Heart right ventricle (tissue), 16 donors: ENCODE results near the gene ABHD10. TPM values are rescaled to one million over a fixed set of nuclear protein-coding genes. Genes with fewer than 3 reads are reported as not detected.

Experiments
- ATAC-seq, 8 donors: fragments of 200-7000 bp; cut with Tn5 transposase; one replicate each; pipeline ENCODE4 v1.9.1; 2020; ENCODE audit warnings: mild to moderate bottlenecking in 8 of 8, moderate library complexity in 8 of 8, moderate number of reproducible peaks in 1 of 8
- DNase-seq, 2 donors: peaks; one replicate each; pipeline ENCODE4 v3.0.0-alpha.2; 2020
- H3K27ac ChIP-seq, 10 donors: fragments of 200-600 bp; sonication (generic) in 2 of 10; one replicate each; pipeline versions ENCODE4 v1.5.0 to v1.8.0; 2020 to 2022; ENCODE audit warnings: mild to moderate bottlenecking in 3 of 10
- H3K27me3 ChIP-seq, 7 donors: fragments of 200-600 bp; one replicate each; pipeline ENCODE4 v1.8.0; 2021 to 2022; ENCODE audit warnings: mild to moderate bottlenecking in 2 of 7
- H3K36me3 ChIP-seq, 9 donors: fragments of 200-600 bp; sonication (generic) in 1 of 9; one replicate each; pipeline versions ENCODE4 v1.5.0 to v1.8.0; 2020 to 2022; ENCODE audit warnings: mild to moderate bottlenecking in 2 of 9
- H3K4me1 ChIP-seq, 9 donors: fragments of 200-600 bp; sonication (generic) in 1 of 9; one replicate each; pipeline versions ENCODE4 v1.5.0 to v1.8.0; 2020 to 2022; ENCODE audit warnings: mild to moderate bottlenecking in 4 of 9
- H3K4me3 ChIP-seq, 10 donors: fragments of 200-600 bp; sonication (generic) in 2 of 10; one replicate each; pipeline versions ENCODE4 v1.5.0 to v1.8.0; 2020 to 2022; ENCODE audit warnings: mild to moderate bottlenecking in 7 of 10, moderate library complexity in 2 of 10
- H3K9me3 ChIP-seq, 11 donors: fragments of 200-600 bp in 10 of 11; sonication (generic) in 2 of 11; one replicate each; pipeline versions ENCODE4 v1.5.0 to v1.8.0; 2013 to 2022; ENCODE audit warnings: mild to moderate bottlenecking in 2 of 11, control low read depth in 1 of 11, moderate library complexity in 1 of 11
- CTCF ChIP-seq, 9 donors: fragments of 200-600 bp; sonication (generic) in 2 of 9; IDR thresholded peaks; one replicate each; pipeline versions ENCODE4 v1.5.0 to v1.8.0; 2021 to 2022; ENCODE audit warnings: antibody characterized with exemption in 9 of 9, mild to moderate bottlenecking in 5 of 9, moderate library complexity in 1 of 9
- WGBS, 2 donors: extraction: QIAGEN DNeasy Blood & Tissue Kit; methylation state at CpG; one replicate each; pipeline ENCODE4 v1.1.7; 2013; ENCODE audit warnings: inconsistent platforms in 1 of 2; 5-methylcytosine and 5-hydroxymethylcytosine counted together
- intact Hi-C, 10 donors: fragments of 100-400 bp; cut with DNase I; formaldehyde crosslinking; loops; one replicate each; pipeline versions ENCODE4 v1.11.1 to v1.14.2; 2022
- polyA plus RNA-seq, 2 donors: library from polyadenylated mRNA; stranded (reverse); fragments of 200-250 nt; gene quantifications; one replicate each; pipeline ENCODE4 v1.2.3, GENCODE V29; 2013
- total RNA-seq, 10 donors: library from RNA; stranded (reverse); fragmentation: NEBNext Ultra II Directional in 3 of 10; extraction: Animal tissue kit (Norgen Biotek cat#: 25700) in 3 of 10; gene quantifications; one replicate each; pipeline versions ENCODE4 v1.2.1 to v1.2.4, GENCODE V29; 2021 to 2023
- donor health status: Arrhythmogenic right ventricular cardiomyopathy.
- donor health status: ischemic (EF 13 %, LVEDD 7.1; RV severe dilation, severe dysfunction).
- donor health status: healthy with polysubstance abuse.
- donor health status: DM: no; HTN: yes; CAD: no.
- donor health status: DM: no; HTN: no; CAD: no.
- donor health status: ischemic (EF 25% LVEDD 6.9; RV normal size, moderate dysfunction).
- donor health status: ischemic (EF 25% LVEDD 5.7; RV mildly dilated, moderate dysfunction).
- donor health status: healthy.
- donor health status: DM: yes; HTN: yes; CAD: no.
- donor health status: Ischemic cardiomyopathy.
- donor health status: ischemic (EF 35%, LVEDD 5.7; RV mildly dilated, moderate dysfunction).
- donor health status: nonischemic (EF 11% LVEDD 7.7; RV severe dilation, severe dysfunction).
- donor health status: DM: yes; HTN: yes; CAD: no.
- donor health status: PGD.
- donor health status: ischemic (EF 29% LVEDD 5.4; RV normal size, mild dysfunction).
- donor health status: nonischemic (EF 23%, LVEDD 6.1; RV moderate dilation, normal function).

ABHD10 gene
- total and polyA plus RNA-seq, 12 donors: 10.5 to 57.8 (median 50.1) TPM

DNA sequence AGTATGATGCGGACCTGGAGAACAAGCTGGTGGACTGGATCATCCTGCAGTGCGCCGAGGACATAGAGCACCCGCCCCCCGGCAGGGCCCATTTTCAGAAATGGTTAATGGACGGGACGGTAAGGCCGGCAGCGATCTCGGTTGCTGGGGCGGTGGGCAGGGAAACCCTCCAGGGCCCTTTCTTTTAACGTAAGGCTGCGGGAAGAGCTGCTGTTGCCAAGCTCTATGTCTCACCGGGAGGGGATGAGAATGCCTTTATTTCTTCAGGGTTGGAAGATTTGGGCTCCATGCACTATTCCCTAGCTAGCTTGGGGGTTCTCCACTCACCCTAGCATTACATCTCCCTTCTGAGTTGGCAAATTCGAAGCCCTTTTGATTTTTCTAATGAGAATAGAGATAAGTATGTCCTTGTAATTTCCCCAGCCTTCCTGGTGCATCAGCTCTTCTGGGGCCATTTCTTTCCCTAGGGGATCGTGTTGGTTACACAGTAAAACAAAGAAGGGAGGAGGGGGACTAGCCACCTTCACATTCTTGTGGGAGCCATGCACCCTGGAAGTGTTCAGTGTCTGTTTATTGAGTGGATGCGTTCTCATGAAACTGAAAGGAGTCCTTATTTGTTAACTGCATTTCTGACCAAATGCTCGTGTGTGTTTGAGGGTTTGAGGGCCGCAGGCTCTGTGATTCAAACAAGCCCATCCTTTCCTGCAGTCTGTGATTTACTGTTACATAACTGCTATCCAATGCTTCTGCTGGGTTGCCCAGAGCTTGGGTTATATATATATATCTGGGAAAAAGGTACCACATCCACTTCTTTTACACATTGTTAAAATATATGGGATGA, 20.9 kb downstream of the ABHD10 start:
- no peak for ATAC-seq
- H3K36me3 ChIP-seq: no peaks in the 10 kb centered on the region
- intact Hi-C loops: loop anchor here in 1 of 10 donors (10.0 kb wide), 1 partner anchor 45 kb away; no protein-coding TSS in a partner anchor
- peaks cover 0 to 23% (median 13%) of the 10 kb centered on the region in 9 donors for H3K4me1 ChIP-seq
- peaks cover 0 to 30% (median 0%) of the 10 kb centered on the region in 7 donors for H3K27me3 ChIP-seq
- no peak overlapping the region for H3K27ac ChIP-seq
- no peaks in the 10 kb centered on the region for H3K9me3 ChIP-seq
- 38% methylated on average over 19 of the region's 19 CpGs for WGBS, 2 donors
- TF ChIP-seq CTCF (IDR thresholded peaks at IDR 0.05): no peak
- no peak for DNase-seq
- H3K4me3 ChIP-seq: peak overlapping the region in 9 of 10 donors; percentile 26 to 57 (median 48)

- no peak for TF ChIP-seq CTCF (IDR thresholded peaks at IDR 0.05)
- peaks cover 0 to 30% (median 0%) of the 10 kb centered on the region in 7 donors for H3K27me3 ChIP-seq
- DNase-seq (no peak), ATAC-seq (no peak)
- H3K4me3 ChIP-seq: no peak overlapping the region
- H3K27ac ChIP-seq: no peak overlapping the region
- intact Hi-C loops: no loop called here
- H3K36me3 ChIP-seq: no peaks in the 10 kb centered on the region
- H3K9me3 ChIP-seq: no peaks in the 10 kb centered on the region
- peaks cover 0 to 23% (median 13%) of the 10 kb centered on the region in 9 donors for H3K4me1 ChIP-seq
- 90 to 93% methylated on average over 5 of the region's 5 CpGs for WGBS, 2 donors
Measured at GRCh38 chr3:112000367-112000771, 21.5 kb downstream of the ABHD10 start.

GRCh38 chr3:112000966-112001365, 22.1 kb downstream of the ABHD10 start:
- no peaks in the 10 kb centered on the region for H3K9me3 ChIP-seq
- no peak for TF ChIP-seq CTCF (IDR thresholded peaks at IDR 0.05)
- intact Hi-C loops: no loop called here
- no peak overlapping the region for H3K4me3 ChIP-seq
- H3K4me1 ChIP-seq: peaks cover 0 to 23% (median 13%) of the 10 kb centered on the region in 9 donors
- DNase-seq (no peak), ATAC-seq (no peak)
- no peak overlapping the region for H3K27ac ChIP-seq
- WGBS, 2 donors: 88 to 89% methylated on average over 2 of the region's 2 CpGs
- H3K36me3 ChIP-seq: no peaks in the 10 kb centered on the region
- peaks cover 0 to 30% (median 0%) of the 10 kb centered on the region in 7 donors for H3K27me3 ChIP-seq

DNA sequence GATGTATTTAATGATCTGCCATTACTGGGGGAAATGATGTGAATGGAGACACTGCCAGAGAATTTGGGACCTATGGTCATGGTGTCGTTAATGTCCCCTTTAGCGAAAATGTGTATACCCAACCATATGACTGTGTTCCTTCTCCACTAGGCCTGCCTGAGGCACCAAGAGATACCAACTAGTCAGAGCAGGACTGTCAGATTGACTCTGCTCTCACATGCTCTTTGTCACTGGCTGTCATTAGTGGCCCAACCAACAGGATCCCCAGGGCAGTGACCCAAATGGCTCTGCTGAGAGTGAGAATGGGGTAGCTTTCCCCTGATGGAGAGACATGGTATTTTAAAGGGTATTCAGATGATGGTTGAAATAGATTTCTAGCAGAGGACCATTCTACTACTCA, 22.7 kb downstream of the ABHD10 start:
- Histone ChIP-seq H3K27ac (no peak overlapping the region), H3K4me1 (peaks cover 0 to 23% (median 13%) of the 10 kb centered on the region in 9 donors), H3K9me3 (no peaks in the 10 kb centered on the region), H3K36me3 (no peaks in the 10 kb centered on the region), H3K4me3 (no peak overlapping the region), H3K27me3 (peaks cover 0 to 30% (median 0%) of the 10 kb centered on the region in 7 donors)
- DNase-seq: no peak
- intact Hi-C loops: no loop called here
- 95 to 97% methylated on average over 2 of the region's 2 CpGs for WGBS, 2 donors
- no peak for TF ChIP-seq CTCF (IDR thresholded peaks at IDR 0.05)
- ATAC-seq: no peak
